Parathyroid adenoma (tissue), 2 donors: ENCODE data around the gene TRABD.

Source experiments
- H2AFZ ChIP-seq: fragments of 300-600 bp; sonication (generic); one replicate; pipeline ENCODE4 v1.7.0; 2017; ENCODE audit warnings: antibody characterized with exemption, mild to moderate bottlenecking
- H3K27ac ChIP-seq: fragments of 300-600 bp; sonication (generic); one replicate; pipeline ENCODE4 v1.7.0; 2017
- H3K27me3 ChIP-seq: fragments of 300-600 bp; sonication (generic); one replicate; pipeline ENCODE4 v1.7.0; 2017; ENCODE audit warnings: low read length; ENCODE audit not compliant: control insufficient read depth, insufficient read depth
- H3K36me3 ChIP-seq: fragments of 300-600 bp; sonication (generic); one replicate; pipeline ENCODE4 v1.7.0; 2017; ENCODE audit warnings: low read length; ENCODE audit not compliant: control insufficient read depth, insufficient read depth
- H3K4me1 ChIP-seq: fragments of 300-600 bp; sonication (generic); one replicate; pipeline ENCODE4 v1.7.0; 2017; ENCODE audit warnings: control low read depth
- H3K4me2 ChIP-seq: fragments of 300-600 bp; sonication (generic); one replicate; pipeline ENCODE4 v1.7.0; 2017; ENCODE audit warnings: low read length
- H3K4me3 ChIP-seq: fragments of 300-600 bp; sonication (generic); one replicate; pipeline ENCODE4 v1.7.0; 2017; ENCODE audit warnings: low read depth, low read length
- H3K79me2 ChIP-seq: fragments of 300-600 bp; sonication (generic); one replicate; pipeline ENCODE4 v1.7.0; 2017; ENCODE audit warnings: control low read depth
- H3K9ac ChIP-seq: fragments of 300-600 bp; sonication (generic); one replicate; pipeline ENCODE4 v1.7.0; 2017; ENCODE audit warnings: mild to moderate bottlenecking
- H3K9me3 ChIP-seq: fragments of 300-600 bp; sonication (generic); one replicate; pipeline ENCODE4 v1.7.0; 2017; ENCODE audit warnings: low read length; ENCODE audit not compliant: control insufficient read depth
- CTCF ChIP-seq: fragments of 300-600 bp; sonication (generic); IDR thresholded peaks from one replicate; pipeline ENCODE4 v1.7.0; 2017; ENCODE audit warnings: antibody characterized with exemption, mild to moderate bottlenecking
- donor health status: primary hyperparathyroidism.

Gene TRABD

GRCh38 chr22:50153756-50154140 is 32.0 kb upstream of the TRABD start:
- H3K9ac ChIP-seq = no peak overlapping the region
- H3K4me3 ChIP-seq = no peak overlapping the region
- H3K4me1 ChIP-seq = no peaks in the 10 kb centered on the region
- no peaks in the 10 kb centered on the region for H3K79me2 ChIP-seq
- H3K36me3 ChIP-seq = no peaks in the 10 kb centered on the region
- H3K9me3 ChIP-seq = no peaks in the 10 kb centered on the region
- H3K4me2 ChIP-seq = no peak overlapping the region
- H3K27me3 ChIP-seq = no peaks in the 10 kb centered on the region
- no peak for TF ChIP-seq CTCF
- no peak overlapping the region for H3K27ac ChIP-seq
- H2AFZ ChIP-seq = no peak overlapping the region

- no peaks in the 10 kb centered on the region for H3K4me1 ChIP-seq
- no peak overlapping the region for H3K4me2 ChIP-seq
- H3K27me3 ChIP-seq = no peaks in the 10 kb centered on the region
- no peaks in the 10 kb centered on the region for H3K36me3 ChIP-seq
- H3K79me2 ChIP-seq = no peaks in the 10 kb centered on the region
- no peak overlapping the region for H3K4me3 ChIP-seq
- no peak for TF ChIP-seq CTCF
- no peaks in the 10 kb centered on the region for H3K9me3 ChIP-seq
- H3K27ac ChIP-seq = no peak overlapping the region
- H2AFZ ChIP-seq = no peak overlapping the region
- H3K9ac ChIP-seq = no peak overlapping the region
These were observed 27.9 kb upstream of the TRABD start for GRCh38 chr22:50157709-50158375.

- no peak overlapping the region for H3K4me3 ChIP-seq
- H3K4me1 ChIP-seq = no peaks in the 10 kb centered on the region
- no peak for TF ChIP-seq CTCF
- H3K4me2 ChIP-seq = no peak overlapping the region
- no peaks in the 10 kb centered on the region for H3K9me3 ChIP-seq
- no peaks in the 10 kb centered on the region for H3K79me2 ChIP-seq
- no peak overlapping the region for H2AFZ ChIP-seq
- no peak overlapping the region for H3K9ac ChIP-seq
- no peaks in the 10 kb centered on the region for H3K36me3 ChIP-seq
- H3K27me3 ChIP-seq = no peaks in the 10 kb centered on the region
- H3K27ac ChIP-seq = no peak overlapping the region
These were observed 24.8 kb upstream of the TRABD start for GRCh38 chr22:50160947-50161346.

GRCh38 chr22:50161508-50162390 is 24.0 kb upstream of the TRABD start:
- H3K4me3 ChIP-seq = no peak overlapping the region
- H3K4me1 ChIP-seq = no peaks in the 10 kb centered on the region
- H3K9me3 ChIP-seq = no peaks in the 10 kb centered on the region
- no peak for TF ChIP-seq CTCF
- H3K9ac ChIP-seq = no peak overlapping the region
- no peaks in the 10 kb centered on the region for H3K79me2 ChIP-seq
- no peaks in the 10 kb centered on the region for H3K27me3 ChIP-seq
- no peaks in the 10 kb centered on the region for H3K36me3 ChIP-seq
- no peak overlapping the region for H3K4me2 ChIP-seq
- no peak overlapping the region for H2AFZ ChIP-seq
- no peak overlapping the region for H3K27ac ChIP-seq
